Daoy (cell line): Measurements from ENCODE around the gene PPIE. TPM values are rescaled to one million over a fixed set of nuclear protein-coding genes. Genes with fewer than 3 reads are reported as not detected.

Experiments
- DNase-seq: peaks from one replicate; pipeline ENCODE4 v3.0.0-alpha.2; 2015; ENCODE audit warnings: low read depth
- total RNA-seq: library from RNA; depleted of rRNA; stranded (reverse); fragments of >200 nt; shearing (Covaris generic); gene quantifications from 2 replicates; pipeline ENCODE4 v1.2.3, GENCODE V29; 2014; rRNA removed

PPIE gene
- 42.3 and 49.2 TPM in 2 replicates for total RNA-seq

- peak; percentile 94 for DNase-seq
Observed at GRCh38 chr1:39738622-39739366, at the start of gene PPIE. PPIE (plus strand) TSS chr1:39738882; CDS start chr1:39738901, 19 bp downstream.

- no peak for DNase-seq
Observed at GRCh38 chr1:39689214-39689613, 49.5 kb upstream of the PPIE start.

DNA sequence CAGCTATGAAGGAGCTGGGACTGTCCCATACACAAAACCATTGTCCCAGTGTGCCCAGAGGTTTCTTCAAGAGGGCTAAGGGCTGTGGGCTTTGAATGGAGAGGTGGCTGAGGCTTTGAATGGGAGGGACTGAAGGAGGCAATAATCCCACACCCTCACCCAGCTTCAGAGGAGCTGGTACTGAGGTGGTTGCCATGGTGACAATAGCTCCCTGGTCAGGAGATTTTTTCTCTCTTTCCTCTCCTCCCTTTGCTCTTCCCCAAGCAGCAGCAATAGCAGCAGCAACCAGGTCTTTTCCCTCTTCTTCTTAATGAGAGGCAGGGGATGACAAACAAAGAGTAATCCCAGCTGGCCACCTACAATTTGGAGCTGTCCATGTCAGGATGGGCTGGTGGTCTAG lies 49.0 kb upstream of the PPIE start:
- no peak for DNase-seq

DNA sequence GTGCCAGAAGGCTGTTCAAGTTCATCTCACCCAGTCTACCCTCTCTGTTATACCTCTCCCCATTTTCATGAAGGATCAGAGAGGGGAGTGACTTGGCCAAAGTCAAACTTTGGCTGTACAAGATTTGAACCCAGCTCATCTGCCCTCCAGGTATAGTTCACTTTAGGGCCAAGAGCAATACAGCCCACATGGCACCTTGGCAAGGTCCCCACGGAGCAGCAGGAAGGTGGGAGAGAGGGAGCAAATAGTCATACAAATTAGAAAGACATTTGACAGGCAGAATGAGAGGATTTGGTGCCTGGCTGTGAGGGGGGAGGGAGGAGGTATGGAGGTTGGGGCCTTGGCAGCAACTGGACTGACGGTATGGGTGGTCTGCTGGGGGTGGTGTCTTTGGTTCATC lies 48.5 kb upstream of the PPIE start:
- DNase-seq: no peak

DNA sequence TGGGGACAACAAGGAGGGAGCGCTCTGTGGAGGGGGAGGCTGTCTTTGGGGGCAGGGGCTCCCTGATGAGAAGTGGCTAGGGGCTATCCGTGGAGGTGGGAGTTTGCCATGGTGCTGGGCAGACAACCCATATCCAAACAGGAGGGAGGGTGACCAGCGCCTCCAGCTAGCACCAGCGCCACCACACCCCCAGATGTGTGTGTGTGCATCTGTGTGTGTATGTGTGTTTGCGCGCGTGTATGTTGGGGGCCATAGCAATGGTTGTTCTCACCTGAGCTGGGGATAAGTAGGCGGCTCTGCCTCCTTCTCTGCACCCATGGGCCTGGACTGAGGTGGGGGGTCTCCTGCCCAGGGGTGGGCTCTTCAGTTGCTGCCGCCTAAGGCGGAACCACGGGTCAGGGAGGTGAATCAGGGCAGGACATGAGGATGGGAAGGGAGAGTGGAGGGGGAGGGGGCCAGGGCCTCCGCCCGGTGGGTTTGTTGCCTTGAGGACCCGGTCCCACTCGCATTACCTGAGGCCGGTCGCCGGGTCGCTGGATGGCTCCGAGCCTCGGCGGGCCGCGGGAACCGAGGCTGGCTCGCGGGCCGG lies 47.8 kb upstream of the PPIE start:
- DNase-seq: no peak

- DNase-seq: peak; percentile 91
Observed at GRCh38 chr1:39691383-39692151, 47.1 kb upstream of the PPIE start, which contains the start of gene HPCAL4. HPCAL4 (minus strand) TSS chr1:39691433; CDS start chr1:39684603, 6,830 bp downstream.

DNA sequence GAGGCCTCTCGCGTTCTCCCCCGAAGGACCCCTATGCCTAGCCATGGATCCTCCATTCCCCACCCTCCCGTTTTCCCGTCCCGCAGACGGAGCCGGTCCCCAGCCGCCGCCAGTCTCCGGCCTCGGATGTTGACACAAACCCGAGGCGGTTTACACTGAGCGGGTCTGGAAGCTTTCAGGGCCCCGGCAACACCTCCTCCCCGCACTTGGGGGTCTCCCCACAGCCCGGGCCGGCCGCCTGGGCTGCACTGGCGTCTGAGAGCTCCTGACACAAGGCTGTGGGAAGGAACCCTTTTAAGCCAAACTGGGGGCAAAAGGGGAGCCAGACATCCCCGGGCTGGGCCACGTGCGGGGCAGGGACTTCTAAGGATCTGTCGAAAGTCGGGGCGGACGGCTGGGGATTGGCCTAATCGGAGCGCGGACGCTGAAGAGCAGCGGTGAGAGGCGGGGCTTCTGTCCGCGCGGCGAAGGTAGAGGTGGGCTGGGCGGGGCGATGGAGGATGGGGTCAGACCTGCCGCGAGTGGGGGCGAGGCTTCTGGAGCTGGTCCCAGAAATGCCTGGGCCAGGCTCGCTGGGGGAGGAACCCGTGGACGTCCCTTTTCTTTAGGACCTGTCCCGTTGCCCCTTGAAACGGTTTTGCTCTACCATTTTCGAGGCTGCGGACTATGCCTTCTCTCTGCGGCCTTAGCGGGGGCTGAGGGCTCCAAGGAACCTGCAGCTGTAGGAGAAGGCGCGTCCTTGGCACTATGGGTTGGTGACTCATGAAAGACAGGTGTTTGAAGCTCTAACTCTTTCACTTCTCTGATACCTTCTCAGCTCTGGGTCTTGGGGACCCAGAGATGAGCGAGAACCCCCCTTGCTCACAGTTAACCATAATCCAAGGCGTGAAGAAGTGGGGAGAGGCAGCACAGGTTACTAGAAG lies 46.3 kb upstream of the PPIE start:
- no peak for DNase-seq

DNA sequence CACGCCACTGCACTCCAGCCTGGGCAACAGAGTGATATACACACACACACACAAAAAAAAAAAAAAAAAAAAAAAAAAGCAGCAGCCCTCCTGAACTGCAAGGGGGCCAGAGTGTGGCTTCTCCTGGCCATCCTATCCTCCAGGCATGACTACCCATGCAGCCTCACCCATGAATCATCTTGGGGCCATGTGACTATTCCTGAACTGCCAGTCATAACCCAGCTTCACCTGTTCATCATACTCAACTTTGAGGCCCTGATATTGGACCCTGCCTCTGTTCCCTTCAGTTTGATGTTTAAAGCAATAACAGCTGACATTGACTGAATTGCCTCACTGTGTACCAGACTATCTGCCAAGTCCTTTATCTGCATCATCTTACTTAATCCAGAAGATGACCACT lies 44.7 kb upstream of the PPIE start:
- DNase-seq: peak; percentile 28

DNA sequence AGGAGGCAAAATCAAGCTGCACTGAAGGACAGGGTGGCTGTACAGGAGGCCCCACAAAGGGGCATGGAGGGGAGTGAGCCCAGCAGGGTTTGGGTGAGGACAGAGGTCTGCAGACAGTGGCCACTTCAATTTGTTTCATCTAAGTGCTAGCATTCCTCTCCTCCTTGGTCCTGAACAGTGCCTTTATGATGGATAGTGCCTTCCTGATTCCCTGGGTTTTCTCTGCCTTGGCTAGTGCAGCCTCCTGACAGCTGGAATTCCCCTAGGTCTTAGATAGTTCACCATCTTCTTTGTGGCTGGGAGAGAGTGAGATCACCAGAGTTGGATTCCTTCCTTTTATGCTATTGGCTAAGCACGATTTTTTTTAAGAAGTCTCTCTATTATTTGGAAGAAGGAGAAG lies 43.7 kb upstream of the PPIE start:
- DNase-seq: peak; percentile 37

- no peak for DNase-seq
Observed at GRCh38 chr1:39696448-39696847, 42.2 kb upstream of the PPIE start.

DNA sequence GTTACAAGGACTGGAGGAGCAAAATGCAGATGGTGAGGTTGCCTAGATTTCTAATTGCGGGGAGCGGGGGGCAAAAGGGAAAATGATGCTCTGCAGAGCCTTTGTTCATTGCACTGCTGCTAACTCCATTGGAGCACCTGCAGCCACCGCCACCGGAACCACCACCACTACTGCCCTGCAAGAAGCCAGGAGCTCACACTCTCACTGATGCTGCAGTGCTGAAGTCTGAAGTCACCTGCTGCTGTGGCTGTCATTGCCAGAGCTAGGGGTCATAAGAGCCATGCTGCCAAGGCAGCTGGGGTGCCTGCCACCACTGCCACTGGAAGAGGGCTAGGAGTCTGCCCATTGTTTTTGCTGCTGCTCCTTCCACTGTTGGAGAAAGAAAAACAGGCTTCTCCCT lies 40.1 kb upstream of the PPIE start:
- no peak for DNase-seq

DNA sequence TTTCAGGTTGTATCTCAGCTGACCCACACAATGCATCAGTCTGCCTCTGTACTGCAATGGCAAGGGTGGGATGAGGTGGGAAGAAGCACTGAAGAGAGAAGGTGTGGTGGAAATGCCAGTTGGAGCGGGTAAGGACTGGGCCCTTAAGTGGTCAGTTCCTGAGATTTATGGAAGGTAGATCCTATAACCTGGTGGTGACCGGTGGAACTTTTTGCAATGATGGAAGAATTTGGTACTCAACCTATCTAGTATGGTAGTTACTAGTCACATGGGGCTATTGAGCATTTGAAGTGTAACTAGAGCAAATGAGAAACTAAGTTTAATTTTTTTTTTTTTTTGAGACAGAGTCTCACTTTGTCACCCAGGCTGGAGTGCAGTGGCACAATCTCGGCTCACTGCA lies 39.3 kb upstream of the PPIE start:
- no peak for DNase-seq

DNA sequence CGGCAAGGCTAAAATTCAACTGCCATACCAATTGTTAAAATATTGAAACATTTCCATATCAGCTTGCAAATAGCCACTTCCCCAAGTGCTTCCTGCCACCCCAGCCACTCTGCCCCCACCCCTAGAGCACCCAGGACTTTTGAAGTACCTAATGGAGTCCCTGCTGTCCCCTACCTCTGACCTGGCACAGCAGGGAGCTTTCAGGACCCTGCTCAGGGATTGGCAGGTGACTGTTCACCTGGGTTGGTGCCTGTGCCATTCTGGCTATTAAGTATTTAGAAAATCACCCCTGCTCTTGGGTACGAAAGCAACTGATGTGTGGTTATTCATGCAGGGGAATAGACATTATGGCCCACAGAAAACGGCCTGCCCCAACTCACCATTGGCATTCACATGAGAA lies 38.3 kb upstream of the PPIE start:
- no peak for DNase-seq

- peak; percentile 41 for DNase-seq
Observed at GRCh38 chr1:39701049-39701439, 37.6 kb upstream of the PPIE start.

GRCh38 chr1:39704757-39705156 lies 33.9 kb upstream of the PPIE start:
- no peak for DNase-seq

- DNase-seq: no peak
Observed at GRCh38 chr1:39707506-39707905, 31.2 kb upstream of the PPIE start.

GRCh38 chr1:39711104-39711965 lies 27.3 kb upstream of the PPIE start:
- peak; percentile 36 for DNase-seq

GRCh38 chr1:39711966-39712340 lies 26.7 kb upstream of the PPIE start:
- no peak for DNase-seq

DNA sequence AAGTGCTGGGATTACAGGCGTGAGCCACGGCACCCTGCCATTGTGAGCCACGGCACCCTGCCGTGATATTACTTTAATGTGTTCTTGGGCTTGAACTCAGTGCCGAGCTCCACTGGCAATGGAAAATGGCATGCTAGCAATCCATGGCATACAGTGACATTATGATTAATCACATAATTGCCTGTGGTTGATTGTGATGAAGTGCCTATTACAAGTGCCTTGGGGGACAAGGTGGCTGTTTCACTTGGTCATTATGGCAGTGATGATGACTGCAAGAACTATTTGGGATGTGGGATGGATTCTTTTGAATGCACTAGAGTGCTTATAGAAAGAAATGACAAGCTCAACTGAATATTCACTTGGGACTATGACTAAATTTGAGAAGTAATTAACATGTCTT lies 25.1 kb upstream of the PPIE start:
- no peak for DNase-seq

GRCh38 chr1:39717809-39718208 lies 20.9 kb upstream of the PPIE start:
- no peak for DNase-seq
